HepG2 (cell line): ENCODE data around the gene JMJD1C. TPM values are rescaled to one million over a fixed set of nuclear protein-coding genes. Genes with fewer than 3 reads are reported as not detected.

Experiments
- ATAC-seq: fragments of 200-7000 bp; cut with Tn5 transposase; 3 replicates; pipeline ENCODE4 v1.9.1; 2020; ENCODE audit warnings: mild to moderate bottlenecking, moderate library complexity
- BruUV-seq: library from RNA; stranded (reverse); fragments of 400-500 nt; replicated peaks from 2 replicates; lab custom pipeline; 2021; lab: Mats Ljungman, UMichigan
- CTCF ChIA-PET: fragments of 300-600 bp; formaldehyde crosslinking; extraction: SDS; loops from one replicate; lab custom pipeline; 2021; ENCODE audit warnings: low total read pairs, inconsistent platforms, low intra/inter-chr PET ratio; lab: Yijun Ruan, JAX
- POLR2A ChIA-PET: fragments of 350-600 bp; sonication (Branson Sonifier 250); formaldehyde crosslinking; loops from one replicate; lab custom pipeline; 2020; ENCODE audit warnings: antibody characterized with exemption, inconsistent platforms; lab: Yijun Ruan, JAX
- DNase-seq: peaks from one replicate; pipeline ENCODE4 v3.0.0-alpha.2; 2015; ENCODE audit warnings: low spot score
- FAIRE-seq: peaks from 3 replicates; lab custom pipeline; 2011; peaks lifted over from hg19 to GRCh38; lab: Jason Lieb, UNC
- H2AFZ ChIP-seq: one replicate; pipeline ENCODE4 v1.6.1; 2011; ENCODE audit warnings: low read length, inconsistent platforms
- H3K27ac ChIP-seq: fragments of 300-600 bp; 3 replicates; pipeline ENCODE4 v1.8.0; 2011; ENCODE audit warnings: mixed run types, mild to moderate bottlenecking, mixed read lengths, low read length, inconsistent platforms; ENCODE audit not compliant: insufficient read depth; ENCODE audit errors: extremely low read length
- H3K27me3 ChIP-seq, 2 experiments: fragments of 200-600 bp in 1 of 2; 2 replicates in 1 of 2; 3 replicates in 1 of 2; pipeline versions ENCODE4 v1.6.0 to v1.8.0; 2011; ENCODE audit warnings: low read length in 2 of 2, mild to moderate bottlenecking in 2 of 2, moderate library complexity in 2 of 2, inconsistent platforms in 1 of 2; ENCODE audit not compliant: insufficient read depth in 2 of 2, control insufficient read depth in 1 of 2
- H3K36me3 ChIP-seq, 2 experiments: fragments of 200-600 bp in 1 of 2; replicated peaks in 1 of 2; 2 replicates in 1 of 2; 3 replicates in 1 of 2; pipeline versions ENCODE4 v1.5.1 to v1.8.0; 2011; ENCODE audit warnings: low read length in 2 of 2, inconsistent platforms in 1 of 2; ENCODE audit not compliant: insufficient read depth in 2 of 2, control insufficient read depth in 1 of 2
- H3K4me1 ChIP-seq: 2 replicates; pipeline ENCODE4 v1.5.1; 2012; ENCODE audit warnings: low read length, inconsistent platforms; ENCODE audit not compliant: insufficient read depth
- H3K4me2 ChIP-seq: 2 replicates; pipeline ENCODE4 v1.6.0; 2011; ENCODE audit warnings: low read depth, low read length, inconsistent platforms
- H3K4me3 ChIP-seq, 3 experiments: fragments of 200-600 bp in 1 of 3; sonication (generic), shearing (Covaris generic) in 1 of 3; replicated peaks in 1 of 3; 2 replicates each; pipeline ENCODE4 v1.5.1; 2011 to 2016; ENCODE audit warnings: low read length in 3 of 3, inconsistent platforms in 2 of 3, low read depth in 2 of 3, mild to moderate bottlenecking in 2 of 3, control low read depth in 1 of 3, mixed read lengths in 1 of 3; ENCODE audit not compliant: insufficient read depth in 1 of 3
- H3K79me2 ChIP-seq: one replicate; pipeline ENCODE4 v1.6.1; 2011; ENCODE audit warnings: low read length, inconsistent platforms; ENCODE audit not compliant: insufficient read depth
- H3K9ac ChIP-seq: 2 replicates; pipeline ENCODE4 v1.6.0; 2011; ENCODE audit warnings: mild to moderate bottlenecking, low read depth, low read length, inconsistent platforms; ENCODE audit not compliant: insufficient read depth
- H3K9me3 ChIP-seq: 2 replicates; pipeline ENCODE4 v1.5.1; 2012; ENCODE audit warnings: mild to moderate bottlenecking, low read length
- H4K20me1 ChIP-seq: 2 replicates; pipeline ENCODE4 v1.6.0; 2011; ENCODE audit warnings: inconsistent platforms, mild to moderate bottlenecking, low read length, moderate library complexity; ENCODE audit not compliant: insufficient read depth
- AKNA ChIP-seq: sonication (generic); formaldehyde crosslinking; IDR thresholded peaks from 2 replicates; pipeline ENCODE4 v1.4.0; 2020; ENCODE audit warnings: missing genetic modification reagents, borderline replicate concordance
- ELF4 ChIP-seq: sonication (generic); formaldehyde crosslinking; IDR thresholded peaks from 2 replicates; pipeline ENCODE4 v1.5.0; 2020; ENCODE audit warnings: missing genetic modification reagents, mild to moderate bottlenecking, moderate library complexity, borderline replicate concordance
- MIER2 ChIP-seq: IDR thresholded peaks from 2 replicates; pipeline ENCODE4 v1.6.1; 2016; ENCODE audit warnings: missing biosample characterization, missing genetic modification reagents
- NR3C1 ChIP-seq: sonication (generic); formaldehyde crosslinking; IDR thresholded peaks from 2 replicates; pipeline ENCODE4 v1.4.0; 2020; ENCODE audit warnings: missing genetic modification reagents
- SALL1 ChIP-seq: sonication (generic); formaldehyde crosslinking; IDR thresholded peaks from 2 replicates; pipeline ENCODE4 v1.8.0; 2022; ENCODE audit warnings: mild to moderate bottlenecking, missing genetic modification reagents
- SATB2 ChIP-seq: sonication (generic); formaldehyde crosslinking; IDR thresholded peaks from 2 replicates; pipeline ENCODE4 v1.5.0; 2020; ENCODE audit warnings: missing genetic modification reagents
- SMAD3 ChIP-seq: sonication (generic); formaldehyde crosslinking; IDR thresholded peaks from 2 replicates; pipeline ENCODE4 v1.4.0; 2020; ENCODE audit warnings: missing genetic modification reagents
- TCF7 ChIP-seq: sonication (generic); IDR thresholded peaks from 2 replicates; pipeline ENCODE4 v1.6.1; 2016; ENCODE audit warnings: antibody characterized with exemption, low read depth
- ZNF232 ChIP-seq: sonication (generic); formaldehyde crosslinking; IDR thresholded peaks from 2 replicates; pipeline ENCODE4 v1.4.0; 2020; ENCODE audit warnings: missing genetic modification reagents, borderline replicate concordance
- ZNF337 ChIP-seq: sonication (generic); formaldehyde crosslinking; IDR thresholded peaks from 2 replicates; pipeline ENCODE4 v1.5.1; 2020; ENCODE audit warnings: missing genetic modification reagents, low read depth, mild to moderate bottlenecking, borderline replicate concordance
- ZNF552 ChIP-seq: sonication (generic); formaldehyde crosslinking; IDR thresholded peaks from 2 replicates; pipeline ENCODE4 v1.9.0; 2022; ENCODE audit warnings: missing genetic modification reagents, mild to moderate bottlenecking, borderline replicate concordance
- WGBS: methylation state at CpG from one replicate; pipeline ENCODE4 v1.1.6; 2017; ENCODE audit warnings: low lambda C conversion rate; 5-methylcytosine and 5-hydroxymethylcytosine counted together
- in situ Hi-C: cut with HindIII; loops from 2 replicates; pipeline ENCODE4 v1.10.0; 2017; ENCODE audit warnings: low pct_unique_long_range_greater_than_20kb; ENCODE audit not compliant: extremely low pct_ligation_motif_present
- intact Hi-C: fragments of 100-400 bp; cut with micrococcal nuclease; formaldehyde crosslinking; loops from one replicate; pipeline ENCODE4 v1.10.0; 2022; ENCODE audit not compliant: unreplicated experiment
- polyA plus RNA-seq, 8 experiments: library from polyadenylated mRNA; depleted of rRNA in 3 of 8; stranded (reverse) in 7 of 8; unstranded in 1 of 8; fragments of >200 nt; fragmentation: Illumina TruSeq in 4 of 8; extraction: Trizol in 4 of 8; gene quantifications; 2 replicates each; pipeline versions ENCODE4 v1.2.1 to v1.2.3, GENCODE V29; 2011 to 2016; ENCODE audit warnings: low read depth in 4 of 8, missing spikeins in 1 of 8, mixed read lengths in 1 of 8; ENCODE audit not compliant: insufficient read depth in 1 of 8
- total RNA-seq, 5 experiments: library from RNA; depleted of rRNA; stranded (reverse); fragments of >200 nt; fragmentation: Illumina TruSeq; extraction: Trizol; gene quantifications; 2 replicates each; pipeline ENCODE4 v1.2.3, GENCODE V29; 2016; ENCODE audit warnings: low read depth in 1 of 5

JMJD1C gene
- total and polyA plus RNA-seq, 2 of the 13 experiments (the other 11 are each of a cell fraction or from before 2014, with no cell fraction given), result 42.3 to 42.7 TPM

- no peak for TF ChIP-seq SALL1 (CRISPR knock-in tag)
- TF ChIP-seq AKNA, result no peak
- TF ChIP-seq NR3C1 (CRISPR knock-in tag), result no peak
- no peak for TF ChIP-seq TCF7
- no peak for TF ChIP-seq SMAD3 (CRISPR knock-in tag)
- TF ChIP-seq ELF4, result no peak
- TF ChIP-seq ZNF232 (CRISPR knock-in tag), result no peak
- no peak for TF ChIP-seq ZNF552 (CRISPR knock-in tag)
Measured at GRCh38 chr10:63142136-63142535, 323.6 kb downstream of the JMJD1C start (continued).

GRCh38 chr10:63140077-63140476 is 325.7 kb downstream of the JMJD1C start:
- no peak for FAIRE-seq
- H3K79me2 ChIP-seq, result peaks cover 92% of the 10 kb centered on the region
- no peak for DNase-seq
- peaks cover 39% of the 10 kb centered on the region for H4K20me1 ChIP-seq
- no peak overlapping the region for H2AFZ ChIP-seq
- intact Hi-C loops (no loop called here), in situ Hi-C loops (no loop called here)
- H3K9me3 ChIP-seq, result no peaks in the 10 kb centered on the region
- POLR2A ChIA-PET, result no interaction called here
- H3K4me1 ChIP-seq, result peaks cover 31% of the 10 kb centered on the region
- no peak overlapping the region for H3K27ac ChIP-seq
- no TSS peak for BruUV-seq
- H3K4me2 ChIP-seq, result no peak overlapping the region
- no peak overlapping the region for H3K9ac ChIP-seq
- CTCF ChIA-PET, result no interaction called here
- no peak for TF ChIP-seq ZNF337
- TF ChIP-seq SATB2, result no peak
- TF ChIP-seq MIER2 (CRISPR knock-in tag), result no peak
- ATAC-seq, result no peak
- peaks cover 0 to 13% of the 10 kb centered on the region in 2 experiments; a peak in 1 of 5 replicates for H3K36me3 ChIP-seq
- no peaks in the 10 kb centered on the region for H3K27me3 ChIP-seq
- H3K4me3 ChIP-seq, result no peak overlapping the region
- WGBS, result 97% methylated on average over 3 of the region's 3 CpGs
